GM21390 (cell line): ENCODE results near the gene ANXA8.
"Not testable (repeated sequence)": the region's sequence is repeated elsewhere in the genome, so short reads cannot be mapped to it uniquely, and the experiment has no call there.

ENCODE experiments used
- ATAC-seq: cut with Tn5 transposase; IDR thresholded peaks from one replicate; pipeline ENCODE4 v1.9.1; 2021; ENCODE audit not compliant: unreplicated experiment

Gene ANXA8

DNA sequence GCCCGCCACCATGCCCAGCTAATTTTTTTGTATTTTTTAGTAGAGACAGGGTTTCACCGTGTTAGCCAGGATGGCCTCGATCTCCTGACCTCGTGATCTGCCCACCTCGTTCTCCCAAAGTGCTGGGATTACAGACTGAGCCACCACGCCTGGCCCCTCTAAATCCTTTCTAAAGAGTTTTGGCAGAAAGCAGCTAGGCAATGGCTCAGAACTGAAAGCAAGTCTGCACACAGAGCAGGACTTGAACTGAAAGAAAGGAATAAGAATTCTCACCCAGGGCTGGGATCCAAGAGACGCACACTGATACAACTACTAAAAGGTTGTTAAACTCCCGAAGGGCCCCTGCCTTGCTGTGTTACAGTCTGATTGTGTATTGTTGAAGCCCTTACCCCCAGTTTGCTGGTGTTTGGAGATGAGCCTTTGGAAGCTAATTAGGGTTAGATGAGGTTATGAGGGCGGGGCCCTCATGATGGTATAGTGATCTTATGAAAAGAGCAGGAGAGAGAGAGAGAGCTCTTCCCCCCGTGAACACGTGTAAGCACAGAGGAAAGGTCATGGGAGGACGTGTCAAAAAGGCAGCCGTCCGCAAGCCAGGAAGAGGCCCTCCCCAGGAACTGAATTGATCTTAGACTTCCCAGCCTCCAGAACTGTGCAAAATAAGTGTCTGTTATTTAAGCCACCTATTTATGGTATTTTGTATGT lies 18.5 kb downstream of the ANXA8 start:
- not testable (repeated sequence) for ATAC-seq

DNA sequence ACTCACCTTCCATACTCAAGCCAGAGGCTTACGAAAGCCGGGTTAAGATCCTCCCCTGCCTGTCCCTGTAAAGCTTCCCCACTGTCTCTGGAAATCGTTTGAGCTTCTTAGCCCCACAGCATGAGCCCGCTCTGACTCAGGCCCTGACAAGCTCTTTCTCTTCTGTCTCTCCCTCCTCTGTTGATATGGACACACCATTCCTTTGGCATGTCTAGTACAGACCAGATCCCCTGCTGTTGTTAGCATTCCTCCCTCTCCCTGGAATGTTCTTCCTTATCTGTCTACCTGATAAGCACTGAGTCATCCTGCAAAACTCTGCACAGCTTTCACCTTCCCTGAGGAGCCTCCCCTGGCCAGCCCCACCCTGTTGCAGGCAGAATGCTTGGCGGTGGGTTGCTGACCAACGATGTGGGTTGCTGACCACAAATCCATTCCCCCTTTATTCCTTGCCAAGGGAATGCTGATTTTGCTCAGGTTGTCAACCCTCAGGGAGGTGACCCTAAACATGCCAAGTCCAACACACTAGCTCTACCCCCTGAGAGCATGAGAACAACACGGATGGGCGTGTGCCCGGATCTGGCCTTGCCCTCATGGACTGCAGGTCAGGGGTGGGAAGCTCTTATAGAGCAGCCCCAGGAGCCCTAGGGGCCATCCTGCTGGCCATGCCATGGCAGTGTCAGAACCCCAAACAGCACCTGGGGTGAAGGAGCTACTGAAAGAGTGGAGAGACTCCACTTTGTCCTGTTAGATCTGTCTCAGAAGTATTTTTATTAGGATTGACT lies 21.1 kb downstream of the ANXA8 start:
- ATAC-seq = not testable (repeated sequence)

DNA sequence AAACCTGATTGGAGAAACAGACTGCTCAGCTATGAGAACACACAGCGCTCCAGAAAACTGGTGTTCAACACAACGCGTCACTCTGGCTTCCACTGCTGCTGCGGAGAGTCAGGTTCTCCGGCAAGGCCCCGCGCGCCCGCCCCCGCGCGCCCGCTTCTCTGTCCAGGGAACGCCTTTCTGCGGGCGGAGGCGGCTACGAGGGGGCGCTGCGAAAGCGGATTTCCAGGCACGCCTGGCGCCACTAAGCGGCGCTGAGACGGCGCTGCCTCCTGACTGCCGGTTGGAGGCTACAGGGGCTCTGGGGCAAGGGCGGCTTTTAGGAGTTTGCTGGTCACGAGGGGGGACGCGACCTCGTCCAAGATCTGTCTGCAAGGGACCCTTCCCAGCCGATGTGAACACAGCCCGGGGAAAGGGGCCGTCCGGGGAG lies 22.6 kb downstream of the ANXA8 start:
- not testable (repeated sequence) for ATAC-seq

DNA sequence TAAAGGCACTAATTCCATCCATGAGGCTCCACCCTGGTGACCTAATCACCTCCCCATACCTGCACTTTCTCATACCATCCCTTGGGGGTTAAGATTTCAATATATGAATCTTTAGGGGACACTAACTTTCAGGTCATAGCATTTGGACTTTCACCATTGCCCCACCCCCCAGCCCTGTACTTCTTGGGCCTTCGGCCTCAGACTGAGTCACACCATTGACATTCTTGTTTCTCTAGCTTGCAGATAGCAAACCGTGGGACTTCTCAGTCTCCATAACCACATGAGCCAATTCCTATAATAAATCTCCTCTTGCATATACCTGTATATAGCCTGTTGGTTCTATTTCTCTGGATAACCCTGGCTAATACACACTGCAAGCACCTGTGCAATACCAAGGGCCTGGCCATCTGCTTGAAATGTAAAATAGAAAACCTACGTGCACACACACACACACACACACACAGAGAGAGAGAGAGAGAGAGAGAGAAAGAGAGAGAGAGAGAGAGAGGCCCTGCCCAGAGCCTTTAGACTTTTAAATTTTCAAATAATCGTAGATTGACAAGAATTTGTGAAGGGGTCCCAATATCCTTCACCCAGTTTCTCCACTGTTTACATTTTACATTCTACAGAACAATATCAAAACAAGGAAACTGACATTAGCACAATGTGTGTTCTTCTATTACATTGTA lies 25.3 kb downstream of the ANXA8 start:
- ATAC-seq = no peak

DNA sequence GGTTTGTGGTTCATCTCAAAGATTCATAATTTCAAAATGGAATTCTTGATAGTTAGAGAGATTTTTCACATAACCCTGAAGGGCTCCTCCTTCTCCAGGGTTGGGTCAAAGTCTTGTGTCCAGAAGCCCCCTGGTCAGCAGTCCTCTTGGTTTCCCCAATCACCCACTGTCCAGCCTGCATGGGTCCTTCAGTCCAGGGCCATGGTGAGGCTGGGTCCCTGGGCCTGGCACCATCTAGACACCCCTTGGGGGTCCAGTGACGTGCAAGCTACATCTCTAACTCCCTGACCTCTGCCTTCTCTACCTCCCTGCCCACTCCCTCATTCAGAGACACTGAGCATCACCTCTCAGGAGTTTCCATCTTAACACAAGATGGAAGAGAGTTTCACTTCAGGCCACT lies 26.1 kb downstream of the ANXA8 start:
- no peak for ATAC-seq

DNA sequence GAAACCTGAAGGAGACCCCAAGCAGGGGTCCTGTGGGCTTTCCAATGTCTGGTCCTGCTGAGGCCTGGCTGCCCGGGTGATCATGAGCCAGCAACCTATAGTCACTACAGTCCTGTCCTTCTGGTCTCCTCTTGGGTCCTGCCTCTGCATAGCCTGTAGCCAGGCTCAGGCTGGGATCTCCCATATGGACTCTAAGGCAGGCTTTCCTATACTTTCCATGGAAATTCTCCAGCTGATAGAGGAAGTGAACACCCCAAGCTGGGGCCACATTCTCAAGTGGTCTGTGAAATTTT lies 26.4 kb downstream of the ANXA8 start:
- no peak for ATAC-seq

DNA sequence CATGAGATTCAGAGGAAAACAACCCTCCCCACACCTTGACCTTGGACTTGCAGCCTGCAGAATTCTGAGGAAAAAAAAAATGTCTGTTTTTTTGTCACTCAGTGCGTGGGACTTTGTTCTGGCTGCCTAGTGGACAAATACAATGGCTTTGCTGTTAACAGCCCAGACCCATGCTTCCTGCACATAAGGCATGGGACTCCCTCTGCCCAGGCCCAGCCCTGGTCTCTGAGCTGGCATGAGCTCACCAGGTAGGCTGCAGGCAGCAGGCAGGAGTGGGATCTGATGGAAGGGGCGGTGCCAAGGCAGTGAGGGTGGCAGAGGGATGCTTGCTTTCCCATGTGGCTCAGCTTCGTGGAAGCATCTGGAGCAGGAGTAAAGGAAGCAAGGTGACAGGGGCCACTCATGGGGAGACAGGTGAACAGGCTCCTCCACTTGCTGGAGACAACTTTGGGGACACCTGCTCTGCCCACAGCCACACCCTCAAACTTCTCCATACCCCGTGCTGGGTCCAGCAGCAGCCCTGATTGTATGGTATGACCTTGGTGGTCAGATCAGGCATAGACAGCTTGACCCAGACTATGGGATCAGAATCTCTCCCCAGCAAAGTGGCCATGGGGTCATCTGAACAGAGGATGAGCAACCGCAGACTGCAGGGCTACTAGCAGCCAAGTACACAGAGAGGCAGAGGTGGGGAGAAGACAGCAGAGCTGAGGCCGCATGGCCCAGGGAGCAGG lies 27.0 kb downstream of the ANXA8 start:
- no peak for ATAC-seq

DNA sequence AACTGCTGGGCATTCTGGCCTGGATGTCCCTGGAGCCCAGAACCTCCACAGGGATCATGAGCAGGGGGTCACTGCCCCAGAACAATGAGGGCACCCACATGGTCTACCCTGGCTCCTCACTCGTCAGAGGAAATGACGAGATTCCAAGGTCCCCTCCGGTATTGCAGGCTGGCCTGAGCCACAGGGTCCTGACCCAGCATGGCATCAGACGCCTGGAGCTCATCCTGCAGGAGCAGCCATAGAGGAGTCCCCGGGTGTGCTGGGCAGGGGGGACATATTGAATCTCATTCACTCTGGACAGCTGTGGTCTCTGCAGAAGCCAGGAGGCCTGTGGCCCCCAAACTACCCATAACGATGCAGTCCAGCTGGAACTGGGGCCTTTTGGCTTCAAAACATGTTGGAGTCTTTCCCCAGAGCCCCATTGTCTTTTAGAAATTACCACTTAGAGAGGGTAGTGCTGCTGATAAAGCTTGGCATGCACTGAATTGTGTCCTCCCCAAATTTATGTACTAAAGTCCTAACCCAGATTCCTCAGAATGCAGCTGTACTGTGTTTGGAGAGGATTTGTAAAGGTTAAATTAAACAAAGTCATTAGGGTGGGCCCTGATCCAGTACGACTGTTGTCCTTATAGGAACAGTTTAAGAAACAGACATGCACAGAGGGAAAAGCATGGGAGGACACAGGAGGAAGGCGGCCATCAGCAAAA lies 27.7 kb downstream of the ANXA8 start:
- ATAC-seq = no peak

DNA sequence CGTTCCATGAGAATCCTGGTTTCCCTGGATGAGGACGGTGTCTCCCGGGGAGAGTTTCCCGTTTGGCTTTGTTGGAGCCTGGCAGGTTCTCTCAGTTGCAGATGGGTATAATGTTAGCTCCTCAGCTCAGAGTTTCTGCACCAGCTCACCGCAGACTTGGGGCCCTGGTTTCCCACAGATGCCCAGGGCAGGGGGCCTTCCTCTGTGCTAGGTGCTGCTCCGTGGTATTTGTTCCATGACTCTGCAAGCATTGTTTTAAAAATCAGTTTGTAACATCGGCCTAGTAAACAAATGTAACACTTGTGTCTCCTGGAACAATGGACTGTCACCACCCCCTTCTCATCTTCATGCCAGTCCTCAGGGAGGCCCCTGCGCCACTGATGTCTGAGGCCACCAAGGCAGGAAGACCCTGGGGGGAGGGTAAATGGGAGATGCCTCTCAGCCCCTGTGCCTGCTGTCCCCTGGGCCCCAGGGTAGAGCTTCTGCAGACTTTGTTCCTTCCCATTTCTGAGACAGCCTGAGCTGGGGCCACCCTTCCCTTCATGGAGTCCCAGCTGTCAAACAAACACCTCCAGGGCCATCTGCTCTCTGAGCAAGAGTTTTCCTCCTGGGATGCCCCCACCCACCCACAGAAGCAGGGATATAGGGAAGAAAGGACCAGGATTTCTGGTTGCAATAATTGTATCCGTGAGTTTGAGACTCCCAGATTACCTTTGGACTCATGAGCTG lies 28.4 kb downstream of the ANXA8 start:
- not testable (repeated sequence) for ATAC-seq

DNA sequence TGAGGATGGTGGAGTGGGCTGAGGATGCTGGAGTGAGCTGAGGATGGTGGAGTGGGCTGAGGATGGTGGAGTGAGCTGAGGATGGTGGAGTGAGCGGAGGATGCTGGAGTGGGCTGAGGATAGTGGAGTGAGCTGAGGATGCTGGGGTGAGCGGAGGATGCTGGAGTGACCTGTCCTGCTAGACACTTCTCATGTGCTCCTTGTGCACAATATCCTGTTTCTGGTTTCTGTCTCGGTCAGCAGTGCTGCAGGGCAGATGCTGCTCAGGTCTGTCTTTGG lies 29.2 kb downstream of the ANXA8 start:
- ATAC-seq = no peak

DNA sequence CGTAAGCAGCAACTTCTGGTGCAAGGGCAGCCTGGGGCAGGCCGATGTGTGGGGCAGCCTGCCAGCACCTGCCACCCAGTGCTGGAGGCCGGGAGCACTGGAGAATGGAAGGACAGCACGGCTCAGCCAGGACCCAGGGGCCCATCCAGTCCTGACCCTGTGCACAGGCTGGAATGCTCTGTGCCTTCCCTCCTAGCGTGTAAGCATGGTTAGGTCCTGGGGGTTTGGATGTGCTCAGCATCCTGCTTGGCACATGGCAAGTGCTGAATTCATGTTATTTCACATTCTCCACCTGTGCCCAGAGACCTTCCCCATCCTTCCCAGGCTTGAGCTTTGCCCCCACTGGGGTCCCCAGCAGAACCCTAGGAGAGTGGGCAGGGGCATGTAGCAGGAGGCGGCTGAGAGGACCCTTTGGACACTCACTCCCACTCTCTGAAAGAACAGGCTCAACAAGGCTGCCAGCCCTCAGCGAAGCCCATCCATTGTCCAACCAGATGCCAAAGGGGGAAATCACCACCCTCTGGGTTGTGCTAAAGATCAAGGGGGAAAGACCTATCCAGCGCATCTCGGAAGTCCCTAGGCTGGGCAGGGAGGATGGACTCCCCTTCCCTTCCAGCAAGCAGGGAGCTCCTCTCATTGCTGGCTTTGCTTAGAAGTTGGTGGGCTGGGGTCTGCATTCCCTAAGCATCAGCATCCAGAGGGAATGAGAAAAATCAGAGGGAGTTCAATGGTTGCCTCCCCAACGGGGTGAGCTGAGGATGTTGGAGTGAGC lies 29.7 kb downstream of the ANXA8 start:
- no peak for ATAC-seq

DNA sequence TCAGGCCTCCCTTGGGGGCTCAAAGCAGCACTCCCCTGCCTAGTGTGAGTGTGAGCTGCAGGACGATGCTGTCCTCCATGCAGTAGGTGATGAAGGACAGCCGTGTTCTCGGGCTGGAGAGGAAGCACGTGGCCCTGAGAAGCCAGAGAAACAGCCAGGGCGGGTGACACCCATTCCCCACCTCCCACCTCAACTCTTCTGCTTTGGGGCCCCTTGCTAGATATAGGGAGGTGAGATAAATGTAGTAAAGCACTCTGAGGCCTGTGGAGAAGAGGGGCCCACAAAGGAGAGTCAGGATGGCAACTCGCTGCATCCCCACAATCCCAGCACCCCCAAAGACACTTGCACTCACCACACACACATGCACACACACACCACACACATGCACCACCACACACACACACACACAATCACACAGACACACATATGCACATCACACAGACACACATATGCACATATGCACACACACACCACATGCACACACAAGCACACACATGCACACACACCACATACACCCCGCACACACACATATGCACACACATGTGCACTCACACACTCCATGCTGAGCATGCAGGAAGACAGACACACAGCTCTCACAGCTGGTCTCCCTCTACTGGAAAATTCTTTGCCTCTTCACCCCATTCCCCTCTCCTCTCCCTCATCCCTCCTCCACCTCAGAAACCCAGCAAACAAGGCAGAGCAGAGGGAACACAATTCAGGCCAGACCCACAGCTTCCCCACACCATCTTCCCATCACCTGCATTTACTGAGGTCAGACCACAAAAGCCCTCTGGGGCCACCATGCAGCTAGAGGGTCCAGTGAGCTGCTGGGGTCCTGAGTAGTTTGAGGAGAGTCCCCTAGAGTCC lies 30.5 kb downstream of the ANXA8 start:
- no peak for ATAC-seq

DNA sequence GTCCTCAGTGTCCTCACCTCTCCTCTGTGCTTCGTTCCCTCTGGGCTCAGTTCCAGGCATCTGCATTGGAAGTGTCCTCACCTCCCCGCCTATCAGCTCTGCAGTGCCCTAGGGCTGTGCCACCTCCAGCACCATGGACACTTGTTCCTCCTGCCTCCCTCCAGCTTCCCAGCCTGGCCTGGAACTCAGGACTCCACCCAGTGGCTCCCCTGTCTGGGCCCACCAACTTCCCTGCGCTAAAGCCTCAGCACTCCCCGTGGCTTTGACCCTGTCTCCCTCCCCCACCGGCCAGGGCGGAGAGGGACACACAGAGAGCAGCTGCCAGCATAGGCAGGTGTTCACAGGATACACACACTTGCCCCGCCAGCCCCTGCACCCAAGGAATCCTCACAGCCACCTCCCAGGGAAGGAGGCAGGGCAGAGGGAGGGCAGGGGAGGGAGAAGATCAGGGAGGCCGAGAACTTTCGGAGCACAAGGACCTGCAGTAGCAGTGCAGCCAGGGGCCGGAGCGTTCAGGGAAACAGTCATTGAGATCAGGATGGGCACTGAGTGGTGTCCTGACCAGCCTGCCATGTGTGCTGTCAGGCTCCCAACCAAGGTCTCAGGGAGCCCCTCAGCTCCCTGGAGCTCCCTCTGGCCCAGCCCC lies 31.3 kb downstream of the ANXA8 start:
- ATAC-seq = no peak

DNA sequence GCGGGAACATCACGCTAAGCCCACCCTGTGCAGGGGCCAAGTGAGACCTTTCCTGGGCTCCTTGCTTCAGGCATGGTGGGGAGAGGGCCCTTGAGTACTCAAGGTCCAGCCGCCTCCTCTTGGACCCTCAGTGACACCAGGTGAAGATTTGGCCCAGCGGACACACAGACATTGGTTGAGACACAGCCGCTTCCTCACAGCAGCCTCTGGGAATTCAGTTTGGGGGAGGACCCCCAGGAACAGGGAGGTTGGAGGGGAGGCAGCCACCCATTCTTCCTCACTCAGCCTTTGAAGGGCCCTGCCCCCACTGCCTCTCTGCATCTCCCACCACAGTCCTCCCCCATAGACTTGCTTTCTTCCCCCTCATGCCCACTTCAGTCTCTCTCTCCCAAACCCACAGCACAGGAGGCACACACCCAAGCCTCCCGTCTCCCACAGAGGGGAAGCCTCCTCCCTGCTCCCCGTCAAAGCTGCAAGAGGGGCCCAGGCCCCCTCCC lies 31.9 kb downstream of the ANXA8 start:
- no peak for ATAC-seq

DNA sequence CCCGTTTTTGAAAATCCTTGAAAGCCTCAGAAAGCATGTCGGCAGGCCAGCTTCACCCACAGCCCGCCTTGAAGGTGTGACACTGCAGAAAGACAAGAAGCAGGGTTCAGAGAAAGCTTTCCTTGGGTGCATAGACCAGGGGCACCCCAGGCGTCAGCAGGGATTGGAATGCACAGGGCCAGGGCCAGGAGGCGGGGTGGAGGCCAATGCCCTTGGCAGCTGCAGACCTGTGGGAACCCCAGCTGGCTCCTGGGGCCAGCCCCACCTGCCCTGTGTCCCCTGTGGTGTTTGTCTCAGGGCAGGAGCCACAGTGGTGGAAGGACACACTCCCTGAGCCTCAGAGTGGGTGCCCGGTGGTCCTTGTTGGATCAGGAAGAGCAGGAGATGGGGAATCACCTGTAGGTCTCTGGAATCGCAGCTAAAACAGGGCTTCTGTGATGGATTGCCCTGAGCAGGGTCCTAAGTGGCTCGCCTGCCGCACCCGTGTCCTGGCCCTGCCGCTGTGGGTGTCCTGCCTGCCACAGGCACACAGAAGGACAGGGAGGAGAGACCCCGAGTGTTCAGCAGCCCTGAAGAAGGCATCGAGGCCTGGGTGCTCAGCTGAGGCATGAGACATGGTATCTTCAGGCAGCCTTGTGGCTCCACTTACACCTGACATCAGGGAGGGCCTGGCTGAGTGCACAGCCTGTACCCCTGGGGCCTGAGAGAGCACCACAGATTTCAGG lies 32.5 kb downstream of the ANXA8 start:
- ATAC-seq = no peak

DNA sequence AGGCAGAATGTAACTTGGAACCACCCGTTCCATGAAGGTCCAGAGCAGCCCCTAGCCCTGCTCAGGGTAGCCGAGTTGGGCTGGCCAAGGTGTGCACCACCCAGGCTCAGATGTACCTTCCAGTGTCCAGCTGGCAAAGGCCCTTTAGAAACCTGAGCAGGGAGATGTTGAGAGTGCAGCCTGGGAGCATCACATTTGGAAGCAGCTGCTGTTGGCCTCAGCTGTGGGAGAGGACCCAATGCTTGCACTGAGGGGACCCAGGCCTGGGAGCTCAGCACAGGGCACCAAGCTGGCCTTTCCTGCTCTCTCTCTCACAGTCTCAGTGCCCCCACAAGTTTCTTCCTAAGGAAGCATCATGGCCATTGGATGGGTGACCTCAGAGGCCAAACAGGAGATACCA lies 33.5 kb downstream of the ANXA8 start:
- no peak for ATAC-seq

DNA sequence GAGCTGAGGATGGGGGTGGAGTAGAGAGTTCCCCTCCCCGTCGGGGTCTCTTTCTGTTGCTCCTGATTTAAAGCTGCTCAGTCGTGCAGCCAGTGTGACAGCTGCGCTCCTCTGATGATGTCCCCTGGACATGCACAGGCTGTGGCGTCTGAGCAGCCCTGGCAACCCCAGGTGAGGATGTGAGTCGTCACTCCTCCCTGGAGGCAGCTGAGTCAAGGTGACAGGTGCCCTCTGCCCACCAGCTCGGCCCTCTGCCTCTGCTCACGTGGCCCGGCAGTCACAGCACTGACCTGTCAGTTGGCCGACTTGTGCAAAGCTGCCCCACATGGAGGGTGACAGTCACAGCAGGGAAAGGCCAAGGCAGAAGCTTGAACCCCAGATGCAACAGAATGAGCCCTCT lies 33.9 kb downstream of the ANXA8 start:
- ATAC-seq = no peak
